ENCODE results near the gene PPP1R3C. TPM values are rescaled to one million over a fixed set of nuclear protein-coding genes. Genes with fewer than 3 reads are reported as not detected.

PPP1R3C gene
- not detected in 2 replicates for total RNA-seq

DNA sequence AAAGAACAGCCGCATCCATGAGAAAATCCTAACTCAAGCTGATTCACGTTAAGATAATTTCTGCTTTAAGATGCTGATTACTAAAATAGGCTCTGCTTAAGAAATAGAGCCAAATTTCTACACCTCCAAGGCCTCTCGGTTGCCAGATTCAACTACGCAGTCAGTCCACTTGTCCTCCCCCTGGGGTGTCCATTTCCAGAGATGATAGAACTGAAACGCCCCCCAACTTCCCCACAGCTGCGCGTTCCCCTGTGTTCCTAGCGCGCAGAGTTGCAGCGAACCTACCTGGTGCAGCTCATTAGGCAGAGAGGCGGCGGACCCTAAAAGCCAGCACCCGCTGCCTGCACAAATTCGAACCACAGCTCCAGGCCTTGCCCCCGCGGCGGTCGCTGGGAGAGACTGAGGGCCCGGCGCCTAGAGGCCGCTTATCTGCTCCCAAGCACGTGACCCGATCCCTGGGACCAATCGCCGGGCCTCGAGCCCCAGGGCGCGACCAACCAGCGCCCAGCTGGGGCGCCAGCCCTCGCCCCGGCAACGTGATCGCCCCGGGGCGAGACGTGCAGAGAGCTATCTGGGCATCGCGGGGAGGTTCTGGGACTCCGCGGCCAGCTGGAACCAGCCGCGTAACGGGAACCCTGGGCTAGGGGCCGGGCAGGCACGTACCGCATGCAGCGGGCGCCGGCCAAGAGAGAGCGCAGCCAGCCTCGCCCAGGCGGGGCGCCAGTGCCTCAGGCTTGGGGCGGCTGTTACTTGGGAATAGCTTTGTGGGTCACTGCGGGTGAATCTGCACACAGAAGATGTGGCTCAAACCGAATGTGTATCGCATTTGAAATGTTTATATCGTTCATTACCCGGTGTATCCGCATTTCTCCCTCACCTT, at the start of gene PPP1R3C:
TSS of gene PPP1R3C (minus strand) at position 401 of the 880 bp plus-strand sequence. CDS start at position 299, 102 bp downstream.
- intact Hi-C loops (cut with micrococcal nuclease) = loop anchor here (5.0 to 10.0 kb wide), 2 partner anchors 221 to 758 kb away; partner anchors contain the start of genes HECTD2 and RPP30

DNA sequence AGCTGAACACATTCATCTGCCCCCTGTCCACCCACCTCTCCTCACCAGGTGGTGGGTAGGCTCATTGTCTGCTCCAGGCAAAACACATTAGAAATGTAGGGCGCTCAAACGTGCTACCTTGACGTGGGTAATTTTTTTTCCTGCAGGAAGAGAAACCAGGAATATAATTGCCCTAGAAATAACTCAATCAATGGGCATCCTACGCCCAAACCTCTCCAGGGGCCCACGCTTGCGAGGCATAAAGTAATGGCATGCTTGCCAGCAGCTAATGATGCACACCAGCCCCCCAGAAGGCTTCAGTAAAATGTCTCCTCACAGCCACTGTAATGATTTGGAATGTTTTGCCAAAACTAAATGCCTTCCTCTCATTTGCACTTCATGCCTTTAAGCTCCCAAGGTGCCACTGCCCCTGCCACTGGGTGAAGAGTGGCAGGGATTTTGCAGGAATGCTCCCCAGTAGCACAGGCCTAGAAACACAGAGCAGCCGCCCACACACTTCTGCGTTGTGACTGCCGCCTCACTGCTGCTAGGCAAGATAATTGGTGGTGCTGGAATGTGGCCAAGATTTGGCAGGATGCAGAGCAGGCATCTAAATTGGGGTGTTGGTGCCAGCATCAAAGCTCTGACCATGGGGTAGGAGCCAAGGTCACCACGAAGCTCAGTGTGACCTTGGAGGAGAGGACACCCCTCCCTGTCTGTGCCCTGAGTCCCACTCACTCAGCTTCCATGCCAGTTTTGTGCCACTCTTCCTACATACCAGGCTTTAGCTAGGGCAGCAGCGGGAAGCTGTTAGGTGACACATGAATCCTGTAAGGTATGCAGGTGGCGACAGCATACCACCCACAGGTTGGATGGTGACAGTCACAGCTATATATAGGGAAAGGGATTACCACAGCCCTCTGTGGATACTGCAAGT, 48.7 kb upstream of the PPP1R3C start:
- intact Hi-C loops (cut with micrococcal nuclease) = no loop called here

DNA sequence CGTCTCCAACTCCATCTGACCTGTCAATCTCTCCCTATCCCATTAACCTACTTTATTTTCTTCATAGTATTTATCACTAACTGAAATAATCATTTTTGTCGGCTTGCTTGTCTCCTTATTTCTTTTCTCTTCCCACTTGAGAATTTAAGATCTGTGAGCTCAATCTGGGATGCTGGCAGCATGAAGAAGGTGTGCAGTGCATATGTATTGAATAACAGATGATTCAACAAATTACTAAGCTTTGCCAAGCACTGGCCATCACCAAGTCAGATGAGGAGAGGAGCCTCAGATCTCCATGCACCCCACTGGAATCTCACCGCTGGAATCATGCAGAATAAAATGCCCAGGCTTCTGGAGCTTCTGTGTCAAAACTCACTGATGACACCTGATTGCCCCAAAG, 47.6 kb upstream of the PPP1R3C start:
- intact Hi-C loops (cut with micrococcal nuclease) = no loop called here

DNA sequence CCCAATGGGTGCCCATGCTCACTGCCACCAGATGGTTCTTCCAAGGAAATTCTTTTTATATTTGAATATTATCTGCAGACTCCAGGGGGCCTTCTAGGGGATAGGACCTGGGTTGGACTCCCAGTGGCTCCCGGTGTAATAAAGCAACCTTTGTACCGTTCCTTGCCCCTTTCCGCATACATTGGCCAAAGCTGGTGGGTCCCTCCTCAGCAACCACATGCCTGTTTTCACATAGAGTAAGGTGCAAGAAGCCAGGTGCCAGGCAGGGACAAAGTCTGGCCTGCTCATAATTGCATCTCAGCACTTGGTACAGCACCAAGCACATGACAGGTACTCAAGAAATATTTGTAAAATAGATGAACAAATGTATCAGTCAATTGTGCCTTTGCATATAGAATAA, 46.4 kb upstream of the PPP1R3C start:
- intact Hi-C loops (cut with micrococcal nuclease) = no loop called here

DNA sequence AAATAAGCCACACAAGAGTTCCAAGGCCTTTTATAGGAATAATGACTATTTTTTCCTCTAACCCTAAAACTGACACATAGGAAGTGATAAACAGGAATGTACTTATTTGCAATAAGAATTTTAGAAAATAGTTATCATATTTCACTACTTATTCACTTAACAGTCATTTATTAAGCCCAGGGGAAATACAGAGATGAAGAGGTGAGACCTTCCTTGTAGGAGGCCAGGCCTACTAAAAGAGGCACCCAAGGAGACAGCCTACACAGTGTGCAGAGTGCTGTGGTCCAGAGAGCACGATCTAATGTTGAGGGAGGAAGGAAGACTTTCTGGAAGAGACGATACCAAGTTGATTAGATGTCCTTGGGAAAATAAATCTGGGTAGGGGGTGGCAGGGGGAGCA, 45.0 kb upstream of the PPP1R3C start:
- intact Hi-C loops (cut with micrococcal nuclease) = no loop called here

DNA sequence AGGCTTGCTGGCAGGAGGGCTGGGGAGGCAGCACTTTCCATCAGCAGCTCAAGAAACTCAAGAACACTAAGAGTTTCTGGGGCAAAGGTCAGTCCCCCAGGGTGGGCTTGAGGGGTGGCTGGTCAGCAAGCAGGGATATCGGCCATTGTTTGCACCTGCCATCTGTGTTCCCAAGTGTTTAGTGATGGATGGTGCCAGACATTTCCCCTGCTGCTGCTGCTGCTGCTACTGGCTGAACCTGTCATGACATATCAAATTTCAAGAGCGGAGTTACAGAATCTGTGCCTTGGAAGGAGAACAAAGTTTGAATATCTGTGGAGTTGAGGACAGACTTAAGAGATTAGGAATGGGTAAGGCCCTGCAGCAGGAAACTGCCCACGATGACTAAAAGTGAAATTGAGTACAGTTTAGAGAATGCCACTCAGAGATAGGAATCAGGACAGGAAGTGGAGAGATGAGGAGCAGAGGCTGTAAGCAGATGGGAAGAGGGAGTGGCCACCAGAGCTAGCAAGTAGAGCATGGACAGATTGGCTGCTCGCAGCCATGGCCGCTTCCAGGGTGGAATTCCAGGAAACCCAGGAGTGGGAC, 39.2 kb upstream of the PPP1R3C start:
- intact Hi-C loops (cut with micrococcal nuclease) = no loop called here

DNA sequence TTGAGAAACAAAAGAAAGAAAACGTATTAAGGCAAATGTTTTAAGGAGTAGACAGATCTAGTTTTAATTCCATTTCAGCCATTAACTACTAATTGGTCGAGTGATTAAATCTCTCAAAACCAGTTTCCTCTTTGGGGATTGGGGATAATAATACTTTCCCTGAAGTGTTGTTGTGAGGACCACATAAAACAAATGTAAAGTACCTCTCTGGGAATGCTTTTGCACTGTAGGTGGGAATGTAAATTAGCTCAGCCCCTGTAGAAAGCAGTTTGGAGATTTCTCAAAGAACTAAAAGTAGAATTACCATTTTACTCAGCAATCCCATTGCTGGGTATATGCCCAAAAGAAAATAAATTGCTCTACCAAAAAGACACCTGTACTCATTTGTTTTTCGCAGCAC, 36.0 kb upstream of the PPP1R3C start:
- intact Hi-C loops (cut with micrococcal nuclease) = no loop called here

DNA sequence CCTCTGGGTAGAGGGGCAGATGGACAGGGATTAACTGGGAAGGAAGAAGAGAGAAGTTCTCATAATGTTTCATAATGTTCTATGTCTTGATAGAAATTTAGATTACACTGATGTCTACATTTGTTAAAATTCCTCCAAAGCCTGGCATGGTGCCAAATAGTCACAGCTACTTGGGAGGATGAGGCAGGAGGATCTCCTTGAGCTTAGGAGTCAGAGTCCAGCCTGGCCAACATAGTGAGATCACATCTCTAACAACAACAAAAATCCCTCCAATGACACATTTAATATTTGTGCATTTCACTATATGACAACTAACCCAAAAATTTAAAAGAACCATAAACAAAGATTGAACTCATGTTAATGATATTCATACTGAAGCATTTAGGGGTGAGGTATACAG, 33.0 kb upstream of the PPP1R3C start:
- intact Hi-C loops (cut with micrococcal nuclease) = no loop called here

DNA sequence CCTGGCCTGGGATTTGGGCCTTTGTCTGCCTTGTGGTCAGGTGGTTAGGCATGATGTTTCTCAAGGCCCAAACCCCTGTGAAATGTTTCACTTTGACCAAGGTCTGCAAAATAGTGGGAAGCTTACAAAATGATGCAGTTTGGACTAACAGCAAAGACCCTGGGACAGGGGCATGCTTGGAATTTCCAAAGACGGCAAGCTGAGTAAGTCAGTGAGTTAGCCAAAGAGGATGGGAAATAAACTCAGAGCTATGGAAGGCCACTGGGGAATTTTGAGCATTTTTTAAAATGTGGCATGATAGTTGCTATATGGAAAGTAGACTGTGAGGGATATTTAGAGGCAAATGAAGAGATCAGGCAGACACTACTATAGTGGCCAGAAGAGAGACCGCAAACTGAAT, 31.6 kb upstream of the PPP1R3C start:
- intact Hi-C loops (cut with micrococcal nuclease) = no loop called here

DNA sequence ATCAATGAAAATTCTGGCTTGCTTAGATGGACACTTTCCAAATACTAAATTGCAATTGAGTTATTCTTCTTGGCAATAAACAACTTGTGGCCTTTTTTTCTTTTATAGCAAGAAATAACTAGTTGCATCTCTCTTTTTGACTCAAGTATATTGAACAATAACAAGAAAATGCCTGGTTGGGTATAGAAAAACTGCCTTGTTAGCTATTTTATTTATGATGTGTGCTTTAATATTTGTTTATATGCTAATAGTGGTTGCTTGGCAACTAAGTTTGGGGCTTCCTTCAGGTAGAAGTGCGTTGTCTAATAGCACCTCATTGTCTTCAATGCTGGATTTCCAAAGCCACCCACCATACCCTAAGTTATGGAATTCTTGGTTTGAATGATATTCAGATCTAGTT, 30.1 kb upstream of the PPP1R3C start:
- intact Hi-C loops (cut with micrococcal nuclease) = no loop called here

DNA sequence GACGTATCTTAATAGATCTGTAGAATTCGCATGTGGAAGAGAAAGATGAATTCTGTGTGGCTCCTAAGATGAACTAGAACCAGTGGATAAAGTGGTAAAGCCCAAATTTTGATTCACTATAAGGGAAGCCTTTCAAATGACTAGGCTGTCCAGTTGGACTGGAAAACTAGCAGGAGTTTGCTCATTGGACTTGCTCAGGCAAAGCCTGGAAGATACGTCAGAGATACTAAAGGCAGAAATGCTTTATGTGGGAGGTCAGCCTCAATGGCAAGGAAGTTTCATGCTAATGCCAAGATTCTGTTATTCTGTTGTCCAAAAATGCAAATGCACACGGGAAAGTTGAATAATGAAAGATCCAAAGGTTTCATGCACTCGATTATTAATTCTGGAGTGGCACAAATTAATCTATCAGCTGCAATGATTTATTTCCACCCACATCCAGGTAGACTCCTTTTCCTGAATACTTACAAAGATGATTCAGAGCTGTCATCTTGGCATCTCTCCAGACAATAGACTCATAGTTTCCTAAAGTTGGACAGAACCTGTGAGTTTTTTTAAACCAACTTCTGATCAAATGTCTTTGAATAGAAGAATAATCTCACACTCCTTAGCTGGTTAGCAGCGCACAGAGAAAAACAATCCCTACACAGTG, 20.5 kb upstream of the PPP1R3C start:
- intact Hi-C loops (cut with micrococcal nuclease) = no loop called here

DNA sequence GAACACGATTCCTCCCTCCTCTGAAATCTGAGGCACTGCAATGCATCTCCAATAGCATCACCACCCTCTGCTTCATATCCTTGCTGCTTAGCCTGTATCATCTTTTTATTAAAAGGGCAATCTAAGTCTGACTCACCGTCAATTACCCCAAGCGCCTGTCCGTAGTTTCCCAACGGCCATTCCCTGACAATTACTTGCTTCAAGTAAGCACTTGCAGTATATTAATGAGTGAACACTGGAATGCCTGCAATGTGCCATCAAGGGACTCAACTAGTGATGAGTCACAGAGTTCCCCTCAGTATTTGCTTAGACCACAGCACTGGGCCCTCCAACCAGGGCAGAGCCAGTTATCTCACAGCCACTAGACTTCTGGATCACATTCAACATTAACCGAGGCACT, 19.5 kb upstream of the PPP1R3C start:
- intact Hi-C loops (cut with micrococcal nuclease) = no loop called here

DNA sequence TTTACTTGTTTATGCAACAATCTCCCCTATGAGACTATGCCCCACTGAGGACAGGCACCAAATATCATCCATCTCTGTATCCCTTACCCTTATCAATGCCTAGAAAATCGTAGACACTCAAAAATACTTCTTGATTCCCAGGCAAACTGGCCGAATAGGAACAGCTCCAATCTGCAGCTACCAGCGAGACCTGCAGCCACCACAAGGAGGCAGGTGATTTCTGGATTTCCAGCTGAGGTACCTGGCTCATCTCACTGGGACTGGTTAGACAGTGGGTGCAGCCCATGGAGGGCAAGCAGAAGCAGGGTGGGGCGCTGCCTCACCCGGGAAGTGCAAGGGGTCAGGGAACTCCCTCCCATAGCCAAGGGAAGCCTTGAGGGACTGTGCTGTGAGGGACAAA, 10.8 kb upstream of the PPP1R3C start:
- intact Hi-C loops (cut with micrococcal nuclease) = no loop called here

DNA sequence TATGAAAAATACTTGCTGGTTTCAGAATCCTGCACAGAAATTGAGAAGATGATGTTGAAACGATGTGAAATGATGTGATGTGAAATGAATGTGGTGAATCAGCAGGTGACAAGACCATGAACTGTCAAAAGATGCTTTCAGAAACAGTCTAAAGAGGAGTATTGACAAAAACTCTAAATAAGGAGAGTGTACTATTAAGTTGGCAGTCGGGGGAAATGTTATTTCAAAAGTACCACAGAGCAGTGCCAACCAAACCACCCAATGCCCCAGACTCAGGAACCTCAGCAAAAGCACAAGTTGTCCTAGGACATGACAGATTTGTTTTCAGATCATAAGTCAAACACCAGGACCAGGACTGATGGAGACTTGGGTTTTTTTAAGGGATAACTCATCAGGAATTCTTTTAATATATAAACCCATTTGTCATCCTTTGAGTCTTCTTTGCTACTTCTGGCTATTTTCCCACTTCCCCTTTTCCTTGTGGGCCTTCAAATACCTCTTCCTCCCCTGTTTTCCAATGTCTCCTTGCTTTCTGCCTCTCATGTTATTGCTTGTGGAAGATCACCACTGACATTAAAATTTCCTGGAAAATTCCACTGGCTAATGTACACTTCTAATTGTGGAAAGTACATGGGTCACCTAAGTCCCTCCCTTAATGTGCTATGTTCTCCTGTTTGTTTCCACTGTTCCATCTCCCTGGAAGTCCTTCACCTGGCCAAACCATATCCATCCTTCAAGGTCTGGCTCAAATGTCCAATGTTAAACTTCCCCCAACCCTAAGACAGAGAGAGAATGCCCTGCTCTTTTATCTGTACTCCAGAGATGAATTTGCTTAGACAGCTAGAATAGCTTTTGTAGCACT, 10.2 kb upstream of the PPP1R3C start:
- intact Hi-C loops (cut with micrococcal nuclease) = no loop called here

DNA sequence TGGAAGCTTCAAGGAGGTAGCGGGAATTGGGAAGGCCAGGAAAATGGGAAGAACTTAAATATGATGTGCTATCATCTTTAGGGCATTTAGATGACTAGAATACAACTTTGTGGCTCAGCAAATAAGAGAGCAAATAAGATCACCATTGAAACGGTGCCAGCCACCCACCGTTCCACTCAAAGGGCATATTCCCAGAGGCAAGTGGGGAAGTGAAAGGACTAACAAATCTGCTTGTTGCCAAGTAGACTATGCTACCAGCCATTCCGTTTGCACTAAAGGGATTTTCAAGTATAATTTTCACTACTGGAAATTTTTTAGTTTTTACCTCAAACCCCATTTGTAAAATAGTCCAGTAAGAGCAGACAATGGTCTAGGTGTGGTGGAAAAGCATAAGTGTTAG, 4.0 kb upstream of the PPP1R3C start:
- intact Hi-C loops (cut with micrococcal nuclease) = loop anchor here (10.0 kb wide), 1 partner anchor 762 kb away; the partner anchor contains the start of gene RPP30

DNA sequence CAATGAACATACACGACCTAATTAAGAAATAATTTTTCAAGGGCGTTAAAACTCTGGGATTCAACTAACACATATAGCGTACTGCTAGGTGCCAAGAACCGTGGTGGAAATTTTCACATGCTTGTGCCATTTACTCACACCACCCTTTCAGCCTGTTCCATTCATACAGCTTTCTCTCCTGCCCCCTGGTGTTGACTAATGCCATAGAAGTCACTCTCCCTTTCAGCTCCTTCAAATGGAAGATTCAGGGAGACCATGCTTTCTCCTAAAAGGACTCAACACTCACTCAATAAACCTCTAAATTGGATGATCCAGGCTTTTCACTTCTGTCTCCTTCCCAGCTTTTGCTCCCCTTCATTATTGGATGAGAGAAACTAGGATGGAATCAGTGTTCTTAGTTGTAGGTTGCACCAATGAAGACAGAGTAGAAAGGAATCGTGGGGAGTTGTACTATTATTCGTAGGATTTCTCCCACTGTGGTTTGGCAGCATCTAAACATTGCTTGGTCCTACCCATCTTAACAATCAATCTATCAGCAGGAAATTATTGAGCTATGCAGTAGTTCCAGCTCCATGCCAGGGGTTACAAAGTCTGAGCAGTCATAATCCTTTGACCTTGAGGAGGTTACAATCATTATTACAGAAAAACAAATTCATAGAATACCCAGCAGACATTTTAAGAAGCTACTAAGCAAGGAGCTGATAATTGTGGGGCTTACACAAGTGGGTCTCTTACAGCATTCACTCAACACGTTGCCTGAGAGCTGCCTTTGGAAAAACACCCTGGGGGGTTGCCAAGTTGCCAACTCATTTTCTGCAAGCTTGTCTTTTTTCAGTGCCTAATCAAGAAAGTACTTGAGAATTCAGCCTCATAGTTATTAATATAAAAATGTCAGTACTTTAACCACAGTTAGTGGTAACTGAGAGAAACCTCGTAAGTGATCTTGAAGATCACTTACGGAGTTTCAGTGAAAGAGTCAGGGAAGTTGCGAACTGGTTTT, 2.8 kb upstream of the PPP1R3C start:
- intact Hi-C loops (cut with micrococcal nuclease) = loop anchor here (1.0 to 10.0 kb wide), 5 partner anchors 246 to 761 kb away; partner anchors contain the start of gene RPP30

DNA sequence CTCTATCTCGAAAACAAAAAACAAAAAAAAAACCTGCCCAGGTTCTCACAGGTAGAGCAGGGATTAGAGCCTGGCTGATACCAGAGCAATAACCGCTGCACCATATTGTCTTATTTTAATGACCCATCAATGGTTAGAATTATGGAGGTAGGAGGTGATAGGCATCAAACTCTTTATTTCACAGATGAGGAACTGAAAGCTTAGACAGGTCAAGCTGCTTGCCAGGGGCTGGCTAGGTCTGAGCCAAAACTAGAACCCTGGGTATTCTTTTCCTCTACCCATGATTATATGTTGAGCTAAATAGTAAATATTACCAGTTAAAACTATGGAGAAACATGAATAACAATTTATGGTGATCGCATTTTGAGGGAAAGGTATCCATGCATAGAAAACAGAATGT, 2.0 kb upstream of the PPP1R3C start:
- intact Hi-C loops (cut with micrococcal nuclease) = loop anchor here (1.0 to 10.0 kb wide), 6 partner anchors 223 to 760 kb away; partner anchors contain the start of genes HECTD2 and RPP30

DNA sequence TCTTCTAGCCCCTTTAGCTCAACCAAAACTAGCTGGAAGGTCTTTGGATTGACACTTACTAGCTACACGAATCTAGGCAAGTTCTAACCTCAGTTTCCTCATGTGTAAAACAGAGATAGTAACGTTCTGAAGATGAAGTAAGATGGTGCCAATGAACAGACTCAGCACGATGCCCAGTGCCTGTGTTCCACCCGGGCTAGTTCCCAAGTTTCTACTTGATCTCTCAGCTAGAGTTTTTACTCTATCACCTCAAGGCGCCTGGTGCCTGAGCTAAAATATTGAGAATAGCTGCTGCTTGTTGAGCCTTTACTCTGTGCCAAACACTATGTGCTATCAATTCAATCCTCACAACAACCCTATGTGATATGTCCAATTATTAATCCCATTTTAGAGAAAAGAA, 1.4 kb upstream of the PPP1R3C start:
- intact Hi-C loops (cut with micrococcal nuclease) = loop anchor here (2.0 to 10.0 kb wide), 3 partner anchors 222 to 759 kb away; partner anchors contain the start of genes HECTD2 and RPP30

DNA sequence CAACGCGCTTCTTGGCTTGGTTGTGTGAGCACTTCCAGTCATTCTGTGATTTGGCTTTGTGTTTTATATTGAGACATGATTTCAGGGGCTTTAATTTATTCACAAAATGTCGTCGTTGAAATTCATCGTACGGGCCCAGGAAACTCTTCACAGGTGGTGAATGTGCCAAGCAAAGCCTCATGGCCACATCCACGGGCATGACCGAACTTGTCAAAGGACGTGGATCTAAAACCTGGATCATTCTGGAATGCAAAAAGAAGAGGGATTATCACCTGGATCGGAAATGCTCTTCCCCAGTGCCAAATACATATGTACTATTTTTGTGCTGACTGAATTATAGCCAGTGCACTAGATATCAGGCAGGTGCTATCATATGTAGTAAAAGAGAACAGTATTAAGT, 2.2 kb downstream of the PPP1R3C start:
- intact Hi-C loops (cut with micrococcal nuclease) = loop anchor here (5.0 to 10.0 kb wide), 2 partner anchors 218 to 756 kb away; partner anchors contain the start of genes HECTD2 and RPP30
